HG02642 (cell line): ENCODE data around the gene COG5.
"Not testable (repeated sequence)": the region's sequence is repeated elsewhere in the genome, so short reads cannot be mapped to it uniquely, and the experiment has no call there.

Source experiments
- ATAC-seq: cut with Tn5 transposase; IDR thresholded peaks from one replicate; pipeline ENCODE4 v1.9.1; 2021; ENCODE audit warnings: mild to moderate bottlenecking; ENCODE audit not compliant: unreplicated experiment, poor library complexity

Gene COG5

GRCh38 chr7:107580716-107581383 is 17.1 kb upstream of the COG5 start:
- ATAC-seq: no peak

GRCh38 chr7:107579885-107580715 is 16.4 kb upstream of the COG5 start, which contains the start of gene BCAP29:
BCAP29 (plus strand) TSS chr7:107580246; CDS start chr7:107580773, 527 bp downstream.
- ATAC-seq: peak; percentile 97

DNA sequence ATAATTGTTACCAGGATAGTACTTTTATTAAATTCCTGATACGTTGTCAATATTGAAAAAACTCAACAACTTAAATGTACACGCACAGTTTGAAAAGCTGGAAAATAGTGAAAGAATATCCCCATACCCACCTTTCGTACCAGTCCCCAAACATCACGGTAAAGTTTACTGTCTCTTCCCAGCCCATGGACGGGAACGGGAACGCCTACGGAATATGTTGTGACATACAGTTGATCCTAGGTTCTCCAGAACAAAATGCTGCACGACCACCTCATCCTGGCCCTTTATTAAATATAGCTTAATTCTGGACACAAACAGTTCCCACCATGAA is 15.8 kb upstream of the COG5 start:
- no peak for ATAC-seq

GRCh38 chr7:107573537-107573936 is 9.8 kb upstream of the COG5 start:
- ATAC-seq: no peak

GRCh38 chr7:107570298-107570697 is 6.6 kb upstream of the COG5 start:
- ATAC-seq: no peak

GRCh38 chr7:107564553-107565298 is 1.0 kb upstream of the COG5 start:
- no peak for ATAC-seq

DNA sequence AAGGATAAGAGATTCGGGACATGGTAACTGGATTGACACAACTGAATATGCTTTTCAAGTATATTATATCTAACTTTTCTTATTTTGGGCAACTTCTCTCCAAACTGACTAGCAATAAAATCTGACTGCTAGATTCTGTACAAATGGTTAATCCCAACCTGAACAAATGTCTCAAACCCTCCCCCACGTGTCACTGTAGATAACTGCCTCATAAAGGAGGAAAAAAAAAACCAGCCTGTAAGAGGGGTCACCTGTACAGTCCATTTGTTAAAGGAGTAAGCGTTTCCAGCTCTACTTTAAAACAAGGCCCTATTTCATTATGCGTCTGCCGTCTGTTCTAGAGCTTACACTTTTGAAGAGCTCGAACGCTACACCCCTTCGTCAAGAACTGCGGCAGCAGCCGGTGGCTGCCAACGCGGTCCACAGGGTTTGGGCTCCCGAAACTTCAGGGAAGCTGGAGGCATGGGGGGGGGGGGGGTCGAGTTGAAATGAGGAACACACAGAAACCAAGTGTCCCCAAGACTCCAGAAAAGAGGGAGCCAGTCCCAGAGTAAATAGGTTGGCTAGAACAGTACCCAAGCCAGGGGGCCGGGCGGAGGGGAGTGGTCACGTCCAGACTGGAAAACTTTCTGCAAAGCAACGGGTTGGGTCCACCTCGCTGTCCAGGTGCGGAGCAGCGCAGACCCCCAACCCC is 492 bp downstream of the COG5 start:
- ATAC-seq: peak; percentile 64

DNA sequence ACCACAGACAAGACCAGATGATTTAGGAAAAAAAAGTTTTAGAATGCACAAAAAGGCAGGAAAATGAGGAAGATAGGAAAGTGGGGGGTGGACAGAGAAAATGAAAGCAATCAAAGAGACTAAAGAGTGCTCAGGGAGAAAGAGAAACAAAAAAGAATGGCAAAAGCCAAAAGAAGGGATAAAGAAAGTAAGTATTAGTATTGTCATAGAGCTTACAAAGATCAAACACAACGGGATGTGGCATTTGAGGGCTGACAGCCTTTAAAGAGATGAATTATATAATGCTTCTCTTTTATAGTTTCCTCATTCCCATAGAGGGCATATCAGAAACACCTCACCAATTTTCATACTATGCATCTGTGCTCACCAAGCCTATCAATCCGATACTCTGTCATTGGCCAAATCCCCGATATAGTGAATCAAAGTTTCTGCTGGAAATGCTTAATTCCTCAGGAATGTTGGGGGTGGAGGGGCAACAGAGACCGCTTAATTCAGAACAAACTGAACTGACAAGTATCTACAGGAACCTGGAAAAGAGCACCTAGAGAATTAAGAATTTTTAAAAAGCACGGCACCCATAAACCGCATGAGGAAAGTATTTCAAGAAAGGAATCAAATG is 2.7 kb downstream of the COG5 start:
- ATAC-seq: no peak

GRCh38 chr7:107559864-107560263 is 3.9 kb downstream of the COG5 start:
- no peak for ATAC-seq

- ATAC-seq: no peak
Measured at GRCh38 chr7:107555893-107556292, 7.8 kb downstream of the COG5 start.

DNA sequence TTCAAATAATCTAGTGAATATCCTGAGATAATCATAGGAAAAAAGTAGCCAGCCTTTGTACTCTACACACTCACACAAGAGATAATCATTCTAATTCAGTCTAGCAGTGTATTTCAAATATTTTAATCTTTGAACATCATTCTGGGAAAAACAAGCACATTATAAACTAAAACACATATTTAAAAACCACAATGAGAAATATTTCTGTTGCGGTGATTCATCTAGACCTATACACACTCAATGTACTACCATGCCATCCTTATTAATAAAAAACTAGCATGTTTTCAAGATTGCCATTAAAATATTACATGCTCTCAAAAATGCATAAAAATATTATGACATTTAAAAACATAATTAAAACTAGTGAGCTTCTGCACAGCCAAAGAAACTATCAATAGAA is 11.8 kb downstream of the COG5 start:
- no peak for ATAC-seq

DNA sequence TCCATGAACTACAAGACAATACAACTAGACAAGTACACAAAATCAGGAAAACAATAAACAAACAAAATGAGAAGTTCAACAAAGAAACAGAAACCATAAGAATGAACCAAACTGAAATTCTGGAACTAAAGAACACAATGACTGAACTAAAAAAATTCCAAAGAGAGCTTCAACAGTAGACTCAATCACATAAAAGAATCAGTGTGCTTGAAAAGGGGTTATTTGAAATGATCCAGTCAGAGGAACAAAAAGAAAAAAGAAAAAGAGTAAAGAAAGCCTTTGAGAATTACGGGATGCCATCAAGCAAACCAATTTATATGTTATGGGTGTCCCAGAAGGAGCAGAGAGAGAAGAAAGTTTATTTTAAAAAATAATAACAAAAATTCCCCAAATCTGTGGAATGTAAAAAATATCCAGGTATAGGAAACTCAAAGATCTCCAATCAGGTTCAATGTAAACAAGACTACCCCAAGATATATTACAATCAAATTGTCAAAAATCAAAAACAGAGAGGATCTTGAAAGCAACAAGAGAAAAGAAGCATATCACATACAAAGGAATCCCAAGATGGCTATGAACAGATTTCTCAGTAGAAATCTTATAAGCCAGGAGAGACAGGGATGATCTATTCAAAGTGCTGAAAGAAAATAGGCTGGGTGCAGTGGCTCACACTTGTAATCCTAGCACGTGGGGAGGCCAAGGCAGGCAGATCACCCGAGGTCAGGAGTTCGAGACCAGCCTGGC is 18.7 kb downstream of the COG5 start:
- no peak for ATAC-seq

- no peak for ATAC-seq
Measured at GRCh38 chr7:107543338-107543993, 20.3 kb downstream of the COG5 start.

- ATAC-seq: no peak
Measured at GRCh38 chr7:107538001-107538400, 25.7 kb downstream of the COG5 start.

- not testable (repeated sequence) for ATAC-seq
Measured at GRCh38 chr7:107537228-107537627, 26.5 kb downstream of the COG5 start.

DNA sequence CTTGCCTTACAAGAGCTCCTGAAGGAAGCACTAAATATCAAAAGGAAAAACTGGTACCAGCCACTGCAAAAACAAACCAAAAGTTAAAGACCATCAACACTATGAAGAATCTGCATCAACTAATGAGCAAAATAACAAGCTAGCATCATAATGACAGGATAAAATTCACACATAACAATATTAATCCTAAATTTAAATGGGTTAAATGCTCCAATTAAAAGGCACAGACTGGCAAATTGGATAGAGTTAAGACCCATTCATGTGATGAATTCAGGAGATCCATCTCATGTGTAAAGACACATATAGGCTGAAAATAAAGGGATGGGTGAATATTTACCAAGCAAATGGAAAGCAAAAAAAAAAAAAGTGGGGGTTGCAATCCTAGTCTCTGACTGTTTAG is 29.6 kb downstream of the COG5 start:
- no peak for ATAC-seq

DNA sequence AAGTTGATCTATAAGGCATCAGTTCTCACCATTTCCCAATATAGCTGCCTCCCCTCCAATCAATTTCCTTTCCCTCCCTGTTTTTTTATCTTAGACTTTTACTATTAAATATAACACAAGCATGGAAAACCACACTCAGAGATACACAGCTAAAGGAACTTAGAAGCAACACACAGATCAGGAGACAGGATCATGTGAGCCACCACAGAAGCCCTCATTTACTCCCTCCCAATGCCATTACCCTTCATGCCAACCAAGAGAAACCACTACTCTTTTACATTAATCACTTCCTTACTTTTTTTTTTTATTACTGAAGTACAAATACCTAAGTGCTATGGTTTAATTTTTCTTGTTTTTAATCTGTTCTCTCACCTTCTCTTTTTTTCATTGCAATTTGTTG is 33.0 kb downstream of the COG5 start:
- ATAC-seq: no peak

- no peak for ATAC-seq
Measured at GRCh38 chr7:107528461-107528860, 35.3 kb downstream of the COG5 start.

- no peak for ATAC-seq
Measured at GRCh38 chr7:107527196-107527595, 36.5 kb downstream of the COG5 start.
